Stimulated activated CD8-positive, alpha-beta memory T cell treated with anti-CD3 and anti-CD28 coated beads, Interleukin-2, amount 100 ng/mL, for 48 hours (primary cell): ENCODE measurements around the gene PPP2R3A.
"Not testable (repeated sequence)": the region's sequence is repeated elsewhere in the genome, so short reads cannot be mapped to it uniquely, and the experiment has no call there.

ENCODE experiments used
- DNase-seq, 2 donors: peaks; one replicate each; pipeline ENCODE4 v3.0.0-alpha.2; 2020; ENCODE audit warnings: low read depth in 2 of 2

PPP2R3A gene

GRCh38 chr3:135965506-135966270 lies at the start of gene PPP2R3A:
Gene PPP2R3A, plus strand, starts transcription at chr3:135965728. Its CDS starts 35,771 bp downstream, at chr3:136001499.
- peak; percentile 57 to 62 for DNase-seq

- DNase-seq, result no peak
These were observed 49.2 kb upstream of the PPP2R3A start for GRCh38 chr3:135916310-135916709.

GRCh38 chr3:135917076-135917475 lies 48.5 kb upstream of the PPP2R3A start:
- DNase-seq, result no peak

GRCh38 chr3:135917927-135918597 lies 47.5 kb upstream of the PPP2R3A start:
- DNase-seq, result no peak

- DNase-seq, result no peak
These were observed 46.9 kb upstream of the PPP2R3A start for GRCh38 chr3:135918600-135918999.

- no peak for DNase-seq
These were observed 45.3 kb upstream of the PPP2R3A start for GRCh38 chr3:135920275-135920674.

- no peak for DNase-seq
These were observed 42.7 kb upstream of the PPP2R3A start for GRCh38 chr3:135922903-135923250.

GRCh38 chr3:135924506-135924905 lies 41.0 kb upstream of the PPP2R3A start:
- no peak for DNase-seq

- DNase-seq, result no peak
These were observed 38.9 kb upstream of the PPP2R3A start for GRCh38 chr3:135926664-135927063.

GRCh38 chr3:135927155-135927554 lies 38.4 kb upstream of the PPP2R3A start:
- no peak for DNase-seq

- no peak for DNase-seq
These were observed 35.9 kb upstream of the PPP2R3A start for GRCh38 chr3:135929670-135930069.

- DNase-seq, result no peak
These were observed 35.3 kb upstream of the PPP2R3A start for GRCh38 chr3:135930255-135930654.

- DNase-seq, result not testable (repeated sequence)
These were observed 30.4 kb upstream of the PPP2R3A start for GRCh38 chr3:135935171-135935570.

GRCh38 chr3:135937766-135938165 lies 27.8 kb upstream of the PPP2R3A start:
- not testable (repeated sequence) for DNase-seq

- DNase-seq, result no peak
These were observed 20.7 kb upstream of the PPP2R3A start for GRCh38 chr3:135944831-135945230.

- DNase-seq, result no peak
These were observed 14.6 kb upstream of the PPP2R3A start for GRCh38 chr3:135950941-135951340.

GRCh38 chr3:135964160-135964955 lies 1.2 kb upstream of the PPP2R3A start:
- DNase-seq, result no peak

- no peak for DNase-seq
These were observed 411 bp upstream of the PPP2R3A start for GRCh38 chr3:135965129-135965505.

- peak in 1 of 2 donors; percentile 0 for DNase-seq
These were observed 888 bp downstream of the PPP2R3A start for GRCh38 chr3:135966271-135966961.

- no peak for DNase-seq
These were observed 1.4 kb downstream of the PPP2R3A start for GRCh38 chr3:135966962-135967274.

GRCh38 chr3:135967867-135968266 lies 2.3 kb downstream of the PPP2R3A start:
- no peak for DNase-seq

GRCh38 chr3:135970506-135971116 lies 5.1 kb downstream of the PPP2R3A start:
- DNase-seq, result no peak
